ENCODE results near the gene TRAF4.
"Not testable (repeated sequence)": the region's sequence is repeated elsewhere in the genome, so short reads cannot be mapped to it uniquely, and the experiment has no call there.

Gene TRAF4

GRCh38 chr17:28792877-28793661, 49.3 kb downstream of the TRAF4 start:
- no peak for DNase-seq

GRCh38 chr17:28794846-28795441, 51.1 kb downstream of the TRAF4 start:
- DNase-seq = not testable (repeated sequence)

- no peak for DNase-seq
Measured at GRCh38 chr17:28796062-28796461, 52.3 kb downstream of the TRAF4 start.

Measured in fibroblast of skin of abdomen (primary cell).